Parathyroid adenoma (tissue), 2 donors: ENCODE results near the gene FSD2.

ENCODE experiments used
- H2AFZ ChIP-seq: fragments of 300-600 bp; sonication (generic); one replicate; pipeline ENCODE4 v1.7.0; 2017; ENCODE audit warnings: antibody characterized with exemption, mild to moderate bottlenecking
- H3K27ac ChIP-seq: fragments of 300-600 bp; sonication (generic); one replicate; pipeline ENCODE4 v1.7.0; 2017
- H3K27me3 ChIP-seq: fragments of 300-600 bp; sonication (generic); one replicate; pipeline ENCODE4 v1.7.0; 2017; ENCODE audit warnings: low read length; ENCODE audit not compliant: control insufficient read depth, insufficient read depth
- H3K36me3 ChIP-seq: fragments of 300-600 bp; sonication (generic); one replicate; pipeline ENCODE4 v1.7.0; 2017; ENCODE audit warnings: low read length; ENCODE audit not compliant: control insufficient read depth, insufficient read depth
- H3K4me1 ChIP-seq: fragments of 300-600 bp; sonication (generic); one replicate; pipeline ENCODE4 v1.7.0; 2017; ENCODE audit warnings: control low read depth
- H3K4me2 ChIP-seq: fragments of 300-600 bp; sonication (generic); one replicate; pipeline ENCODE4 v1.7.0; 2017; ENCODE audit warnings: low read length
- H3K4me3 ChIP-seq: fragments of 300-600 bp; sonication (generic); one replicate; pipeline ENCODE4 v1.7.0; 2017; ENCODE audit warnings: low read depth, low read length
- H3K79me2 ChIP-seq: fragments of 300-600 bp; sonication (generic); one replicate; pipeline ENCODE4 v1.7.0; 2017; ENCODE audit warnings: control low read depth
- H3K9ac ChIP-seq: fragments of 300-600 bp; sonication (generic); one replicate; pipeline ENCODE4 v1.7.0; 2017; ENCODE audit warnings: mild to moderate bottlenecking
- H3K9me3 ChIP-seq: fragments of 300-600 bp; sonication (generic); one replicate; pipeline ENCODE4 v1.7.0; 2017; ENCODE audit warnings: low read length; ENCODE audit not compliant: control insufficient read depth
- TF ChIP-seq, protein P1 (sequence below): fragments of 300-600 bp; sonication (generic); IDR thresholded peaks from one replicate; pipeline ENCODE4 v1.7.0; 2017; ENCODE audit warnings: antibody characterized with exemption, mild to moderate bottlenecking
- donor health status: primary hyperparathyroidism.

The FSD2 gene

DNA sequence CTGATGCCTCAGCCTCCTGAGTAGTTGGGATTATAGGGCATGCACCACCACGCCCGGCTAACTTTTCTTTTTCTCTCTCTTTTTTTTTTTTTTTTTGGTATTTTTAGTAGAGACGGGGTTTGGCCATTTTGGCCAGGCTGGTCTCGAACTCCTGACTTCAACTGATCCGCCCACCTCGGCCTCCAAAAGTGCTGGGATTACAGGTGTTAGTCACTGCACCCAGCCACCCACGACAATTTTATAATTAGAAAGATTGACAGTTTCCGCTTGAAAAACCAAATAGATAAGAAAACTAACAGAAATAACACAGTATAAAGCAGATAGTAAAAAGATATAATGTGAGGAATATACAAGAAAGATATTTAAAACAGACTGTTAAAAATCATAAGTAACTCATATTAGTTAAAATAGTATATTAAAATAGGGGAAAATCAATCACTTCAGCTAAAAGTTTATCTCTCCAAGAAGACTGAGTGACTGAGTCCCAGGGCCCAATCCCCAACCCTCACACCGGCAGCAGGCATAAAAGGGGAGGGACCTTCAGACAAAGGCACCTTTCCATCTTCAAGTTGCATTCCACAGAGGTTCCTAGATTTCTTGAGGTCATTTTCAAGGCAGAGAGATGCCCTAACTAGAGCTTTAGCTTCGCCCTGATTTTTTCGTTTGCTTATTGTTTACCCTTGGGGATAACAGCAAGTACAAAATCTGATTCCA lies 2.2 kb upstream of the FSD2 start:
- Histone ChIP-seq H3K4me1 (peaks cover 3% of the 10 kb centered on the region), H3K4me2 (no peak overlapping the region), H3K9ac (no peak overlapping the region), H3K27ac (no peak overlapping the region), H3K4me3 (no peak overlapping the region), H3K79me2 (peaks cover 9% of the 10 kb centered on the region), H3K36me3 (no peaks in the 10 kb centered on the region), H3K27me3 (no peaks in the 10 kb centered on the region), H3K9me3 (no peaks in the 10 kb centered on the region), H2AFZ (no peak overlapping the region)
- TF ChIP-seq, protein P1, sequence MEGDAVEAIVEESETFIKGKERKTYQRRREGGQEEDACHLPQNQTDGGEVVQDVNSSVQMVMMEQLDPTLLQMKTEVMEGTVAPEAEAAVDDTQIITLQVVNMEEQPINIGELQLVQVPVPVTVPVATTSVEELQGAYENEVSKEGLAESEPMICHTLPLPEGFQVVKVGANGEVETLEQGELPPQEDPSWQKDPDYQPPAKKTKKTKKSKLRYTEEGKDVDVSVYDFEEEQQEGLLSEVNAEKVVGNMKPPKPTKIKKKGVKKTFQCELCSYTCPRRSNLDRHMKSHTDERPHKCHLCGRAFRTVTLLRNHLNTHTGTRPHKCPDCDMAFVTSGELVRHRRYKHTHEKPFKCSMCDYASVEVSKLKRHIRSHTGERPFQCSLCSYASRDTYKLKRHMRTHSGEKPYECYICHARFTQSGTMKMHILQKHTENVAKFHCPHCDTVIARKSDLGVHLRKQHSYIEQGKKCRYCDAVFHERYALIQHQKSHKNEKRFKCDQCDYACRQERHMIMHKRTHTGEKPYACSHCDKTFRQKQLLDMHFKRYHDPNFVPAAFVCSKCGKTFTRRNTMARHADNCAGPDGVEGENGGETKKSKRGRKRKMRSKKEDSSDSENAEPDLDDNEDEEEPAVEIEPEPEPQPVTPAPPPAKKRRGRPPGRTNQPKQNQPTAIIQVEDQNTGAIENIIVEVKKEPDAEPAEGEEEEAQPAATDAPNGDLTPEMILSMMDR = no peak

DNA sequence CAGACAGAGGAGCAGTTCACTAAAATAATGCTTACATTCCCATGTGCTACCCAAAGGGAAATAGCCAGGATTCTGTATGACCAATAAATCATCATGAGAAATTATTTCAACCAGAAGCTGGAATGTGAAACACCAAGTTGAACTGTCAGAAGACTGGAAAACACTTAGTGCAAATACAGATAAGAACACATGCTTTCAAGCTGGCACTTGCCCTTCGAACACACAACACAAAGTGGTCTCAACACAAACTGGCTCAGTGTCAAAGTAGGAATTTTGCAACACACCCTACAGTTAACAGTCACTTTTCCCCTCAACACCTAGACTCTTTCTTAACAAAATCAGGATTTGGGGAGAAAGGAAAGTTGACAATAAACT lies 1.3 kb downstream of the FSD2 start:
- Histone ChIP-seq H3K4me1 (peaks cover 3% of the 10 kb centered on the region), H3K36me3 (no peaks in the 10 kb centered on the region), H2AFZ (no peak overlapping the region), H3K9ac (no peak overlapping the region), H3K79me2 (no peaks in the 10 kb centered on the region), H3K4me3 (no peak overlapping the region), H3K27ac (no peak overlapping the region), H3K4me2 (no peak overlapping the region), H3K9me3 (no peaks in the 10 kb centered on the region), H3K27me3 (no peaks in the 10 kb centered on the region)
- TF ChIP-seq, protein P1 = no peak

DNA sequence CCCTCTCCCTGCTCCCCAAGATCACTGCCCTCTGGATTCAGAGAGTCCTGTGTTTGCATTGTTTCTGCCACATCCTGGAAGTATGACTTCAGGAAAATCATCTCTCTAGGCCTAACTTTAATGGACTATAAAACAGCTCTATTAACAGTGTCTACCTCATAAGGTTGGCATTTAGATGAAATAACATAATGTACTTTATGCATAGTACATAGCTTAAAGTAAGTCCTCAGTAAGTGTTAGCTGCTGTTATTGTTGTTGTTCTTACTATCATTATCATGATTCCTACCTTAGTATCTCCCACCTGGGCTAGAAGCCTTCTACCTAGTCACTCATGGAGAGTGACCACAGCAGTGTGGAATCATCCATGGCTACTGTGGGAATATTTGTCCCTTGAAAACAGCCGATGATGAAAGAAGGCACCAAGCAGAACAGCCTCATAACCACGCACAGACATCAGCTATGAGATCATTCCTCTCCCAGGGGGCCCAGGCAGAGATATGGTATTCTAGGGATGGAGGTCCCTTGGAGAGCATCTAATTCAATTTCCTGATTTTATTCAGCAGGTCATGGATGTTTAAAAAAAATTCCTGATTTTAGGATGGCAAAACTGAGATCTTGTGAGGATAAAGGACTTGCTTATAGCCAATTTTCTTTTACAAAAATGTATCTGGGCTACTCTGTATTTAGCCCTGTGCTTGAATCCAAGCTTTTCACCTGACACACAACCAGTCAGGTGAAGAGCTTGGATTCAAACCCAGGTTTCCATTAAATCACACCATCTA lies 1.9 kb downstream of the FSD2 start:
- TF ChIP-seq, protein P1 = no peak
- Histone ChIP-seq H3K4me2 (no peak overlapping the region), H3K27me3 (no peaks in the 10 kb centered on the region), H3K9me3 (no peaks in the 10 kb centered on the region), H3K79me2 (no peaks in the 10 kb centered on the region), H3K4me1 (peaks cover under 1% of the 10 kb centered on the region), H3K9ac (no peak overlapping the region), H3K36me3 (no peaks in the 10 kb centered on the region), H3K4me3 (no peak overlapping the region), H2AFZ (no peak overlapping the region), H3K27ac (no peak overlapping the region)

DNA sequence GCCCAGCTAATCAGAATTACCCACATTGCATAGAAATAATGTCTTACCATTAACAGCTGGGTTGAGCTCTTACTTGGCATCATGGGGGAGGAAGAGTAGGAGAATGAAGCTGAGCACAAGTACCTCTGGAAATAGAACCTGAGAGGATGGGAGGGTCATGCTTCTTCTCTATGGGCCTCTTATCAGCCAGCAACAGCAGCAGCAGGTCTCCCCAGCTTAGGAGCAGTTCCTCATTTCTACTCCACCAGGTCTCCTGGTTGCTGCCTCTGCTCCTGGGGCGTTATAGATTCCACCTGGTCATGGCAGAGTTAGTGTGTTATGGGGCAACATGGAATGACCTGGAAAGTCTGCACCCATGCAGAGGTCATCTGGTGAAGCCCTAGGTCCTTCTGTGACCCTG lies 3.4 kb downstream of the FSD2 start:
- Histone ChIP-seq H3K9me3 (no peaks in the 10 kb centered on the region), H3K36me3 (no peaks in the 10 kb centered on the region), H3K4me2 (no peak overlapping the region), H3K27me3 (no peaks in the 10 kb centered on the region), H3K79me2 (no peaks in the 10 kb centered on the region), H3K27ac (no peak overlapping the region), H3K9ac (no peak overlapping the region), H3K4me3 (no peak overlapping the region), H3K4me1 (no peaks in the 10 kb centered on the region), H2AFZ (no peak overlapping the region)
- TF ChIP-seq, protein P1 = no peak
